Embryonic facial prominence (tissue), 1 donor: ENCODE results near the gene CCDC30.

ENCODE experiments used
- DNase-seq: peaks from one replicate; pipeline ENCODE4 v3.0.0-alpha.2; 2016; ENCODE audit errors: extremely low spot score

CCDC30 gene

DNA sequence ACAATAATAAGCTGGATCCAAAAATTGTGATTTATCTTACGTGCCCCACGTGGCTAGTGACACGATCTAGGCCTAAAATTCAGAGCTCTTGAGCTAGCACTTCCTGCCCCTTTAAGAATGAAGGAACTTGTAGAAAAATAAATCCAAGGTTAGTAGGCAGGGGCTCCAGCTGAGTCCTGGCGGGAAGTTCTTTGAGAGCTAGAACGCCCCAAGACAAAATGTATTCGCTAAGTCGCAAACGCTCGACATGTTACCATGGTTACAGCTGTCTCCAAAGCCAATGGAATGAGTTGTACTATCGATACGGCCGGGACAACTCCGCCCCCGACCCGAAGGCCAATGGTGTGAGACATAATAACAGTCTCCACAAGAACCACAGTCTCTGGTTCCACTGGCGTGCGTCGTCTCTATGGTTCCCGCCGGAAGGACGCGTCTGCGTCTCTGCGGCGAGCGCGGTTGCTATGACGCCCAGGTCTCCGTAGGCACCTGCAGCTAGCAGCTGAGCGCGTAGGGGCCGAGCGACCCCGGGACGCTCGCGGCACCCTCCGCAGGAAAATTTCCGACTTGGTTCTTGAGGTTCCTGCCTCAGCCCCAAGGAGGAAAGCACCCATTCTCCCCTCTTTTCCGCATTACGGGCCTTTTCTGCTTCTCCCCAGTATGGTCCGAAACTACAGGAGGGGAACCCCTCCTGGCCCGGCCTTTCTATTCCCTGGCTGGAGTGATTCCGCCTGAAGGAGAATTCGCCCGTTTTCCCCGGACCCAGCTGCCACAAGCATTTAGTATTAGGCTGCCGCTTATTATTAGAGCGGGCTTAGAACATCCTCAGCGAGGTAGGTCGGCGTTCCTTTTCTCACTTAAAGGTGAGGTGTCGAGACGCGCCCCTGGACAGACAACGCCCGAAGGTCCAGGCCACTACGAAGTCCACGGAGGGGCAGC is at the start of gene CCDC30:
Gene CCDC30, plus strand, starts transcription at position 459 of the 936 bp plus-strand sequence. CDS start 17,266 bp downstream, outside the sequence.
- peak; percentile 96 for DNase-seq

DNA sequence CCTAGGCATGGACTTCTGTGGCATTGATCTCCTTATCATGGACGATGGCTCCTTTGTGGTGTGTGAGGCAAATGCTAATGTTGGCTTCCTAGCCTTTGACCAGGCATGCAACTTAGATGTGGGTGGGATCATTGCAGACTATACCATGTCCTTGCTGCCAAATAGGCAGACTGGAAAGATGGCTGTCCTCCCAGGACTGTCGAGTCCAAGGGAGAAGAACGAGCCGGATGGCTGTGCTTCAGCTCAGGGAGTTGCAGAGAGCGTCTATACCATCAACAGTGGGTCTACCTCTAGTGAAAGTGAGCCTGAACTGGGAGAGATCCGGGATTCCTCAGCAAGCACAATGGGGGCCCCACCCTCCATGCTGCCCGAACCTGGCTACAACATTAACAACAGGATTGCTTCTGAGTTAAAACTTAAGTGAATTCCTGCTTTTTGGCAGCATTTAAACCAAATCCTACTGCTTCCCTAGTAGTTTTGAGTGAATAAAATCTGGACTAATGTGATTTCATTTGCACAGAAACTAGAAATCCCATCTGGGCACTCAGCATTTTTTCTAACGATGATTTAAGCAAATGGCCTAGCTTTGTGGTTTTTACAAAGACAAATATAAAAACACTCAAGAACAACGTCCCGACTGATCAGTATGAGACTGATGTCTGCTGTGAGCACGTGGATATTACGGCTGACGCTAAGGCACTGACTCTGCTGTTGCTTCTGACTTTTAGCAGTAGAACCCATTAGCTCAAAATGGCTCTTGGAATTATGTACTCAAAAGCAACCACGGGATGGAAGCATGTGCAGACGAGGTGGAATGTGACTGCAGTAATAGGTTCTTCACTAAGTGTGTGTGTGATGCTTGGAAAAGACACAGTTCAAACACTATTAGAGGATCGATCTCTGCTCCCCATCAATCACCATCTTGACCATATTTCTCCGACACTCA is 48.3 kb upstream of the CCDC30 start:
- DNase-seq: no peak

DNA sequence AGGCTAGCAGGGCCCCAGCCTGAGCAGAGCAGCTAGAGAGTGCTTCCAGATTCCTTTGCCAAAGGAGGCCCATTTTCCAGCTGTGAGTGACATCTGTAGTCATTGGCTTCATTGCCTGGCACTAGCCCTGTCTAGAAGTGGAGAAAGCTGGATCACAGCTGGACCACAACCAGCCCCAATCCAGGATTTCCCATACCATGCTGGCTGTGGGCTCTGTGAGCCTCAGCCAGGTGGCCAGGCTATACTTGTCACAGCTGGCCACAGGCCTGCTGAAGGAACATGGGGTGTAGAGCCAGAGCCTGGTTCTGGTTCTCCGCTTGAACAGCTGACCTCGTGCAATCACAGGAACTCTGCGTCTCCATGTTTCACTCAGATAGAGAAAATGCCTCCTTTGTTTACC is 45.9 kb upstream of the CCDC30 start:
- DNase-seq: no peak

DNA sequence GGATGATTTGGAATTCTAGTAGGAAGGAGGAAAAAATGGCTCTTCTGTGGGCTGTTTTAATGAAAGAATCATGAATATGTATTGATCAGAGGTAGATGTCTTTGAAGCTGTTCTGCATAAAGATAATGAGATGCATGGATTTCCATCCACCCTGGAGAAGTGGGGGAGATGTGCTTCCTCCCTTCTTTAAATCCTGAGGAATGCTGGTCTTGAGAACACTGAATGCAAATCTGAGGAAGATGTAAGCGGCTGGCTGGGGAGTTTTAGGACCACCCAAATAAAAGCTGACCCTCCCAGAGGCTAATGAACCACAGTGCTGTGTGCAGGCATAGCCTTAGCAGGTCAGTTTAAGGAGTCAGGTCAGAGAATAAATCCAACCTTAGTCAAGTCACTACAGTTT is 44.6 kb upstream of the CCDC30 start:
- no peak for DNase-seq

DNA sequence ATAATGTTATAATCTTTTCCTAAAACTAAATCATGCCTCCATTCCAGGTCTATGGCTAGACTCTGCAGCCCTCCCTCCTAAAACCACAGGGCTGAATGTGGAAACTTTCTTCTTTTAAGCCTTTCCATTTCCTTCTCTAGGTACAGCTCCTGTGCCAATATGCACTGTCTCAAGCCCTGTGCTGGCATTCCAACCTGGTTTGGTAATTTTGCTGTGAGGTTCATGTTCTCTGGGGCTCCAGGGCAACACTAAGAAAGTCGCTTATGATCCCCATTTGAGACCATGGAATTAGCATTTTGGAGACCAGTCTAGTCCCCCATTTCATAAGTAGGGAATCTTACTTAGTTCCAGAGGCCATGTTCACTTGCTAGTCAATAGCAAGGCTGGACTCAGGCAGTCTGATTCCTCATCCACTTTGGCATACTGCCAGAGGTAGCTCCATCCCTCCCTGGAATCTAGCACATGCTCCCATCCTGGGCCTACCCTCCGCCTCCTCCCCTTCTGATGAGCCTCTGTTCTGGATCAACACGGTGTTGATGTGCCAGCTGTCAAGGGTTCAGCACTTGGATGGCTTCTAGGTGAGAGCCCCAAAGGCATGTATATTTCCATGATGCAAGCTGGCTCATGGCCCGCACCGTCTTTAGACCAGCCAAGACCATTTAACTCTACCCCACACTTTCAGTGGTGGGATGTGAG is 43.8 kb upstream of the CCDC30 start:
- peak; percentile 37 for DNase-seq

DNA sequence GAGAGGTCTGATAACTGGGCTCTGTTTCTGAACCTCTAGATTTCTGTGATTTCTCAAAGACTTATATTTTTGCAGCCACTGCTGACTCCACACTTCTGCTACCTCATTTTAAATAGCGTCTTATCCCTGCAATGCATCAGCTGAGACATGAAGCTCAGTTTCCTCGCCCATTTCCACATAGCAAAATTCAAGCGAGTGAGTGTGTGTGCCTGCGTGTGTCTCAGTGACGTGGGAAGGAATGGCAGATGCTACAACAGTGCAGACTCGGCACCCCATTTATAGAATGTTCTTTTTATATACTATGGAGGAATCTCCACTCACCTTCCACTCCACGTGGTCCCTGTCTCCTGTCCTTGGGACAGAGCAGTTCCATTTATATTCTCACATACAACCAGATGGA is 43.0 kb upstream of the CCDC30 start:
- no peak for DNase-seq

DNA sequence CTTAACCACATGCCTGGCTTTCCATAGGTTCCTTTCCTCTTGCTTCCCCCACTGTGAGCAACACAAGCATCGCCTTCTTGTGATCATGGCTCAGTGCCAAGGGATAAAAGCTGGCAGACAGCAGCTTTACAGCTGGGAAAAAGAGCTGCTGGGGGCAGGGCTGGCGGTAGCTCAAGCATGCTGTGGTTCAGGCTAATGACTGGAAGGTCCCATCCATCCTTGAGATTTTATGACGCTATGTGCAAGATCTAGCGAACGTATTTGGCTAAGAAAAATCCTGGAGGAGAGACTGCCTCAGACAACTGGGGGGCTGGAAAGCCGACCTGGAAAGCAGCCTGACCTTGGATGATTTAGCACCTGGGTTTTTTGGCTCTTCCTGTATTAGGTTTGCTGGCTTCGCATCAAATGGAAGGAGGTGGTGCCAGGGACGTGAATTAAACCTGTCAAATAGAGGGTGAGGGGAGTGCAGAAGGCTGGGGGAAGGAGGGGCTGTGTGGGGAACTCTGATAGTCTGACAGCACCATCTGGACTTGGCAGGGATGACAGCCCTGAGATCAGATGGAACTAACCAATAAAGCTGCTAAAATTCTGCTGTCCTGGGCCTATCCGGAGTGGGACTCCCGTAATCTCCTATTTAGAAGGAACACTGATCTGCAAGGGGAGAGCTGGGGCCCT is 42.0 kb upstream of the CCDC30 start:
- peak; percentile 45 for DNase-seq

DNA sequence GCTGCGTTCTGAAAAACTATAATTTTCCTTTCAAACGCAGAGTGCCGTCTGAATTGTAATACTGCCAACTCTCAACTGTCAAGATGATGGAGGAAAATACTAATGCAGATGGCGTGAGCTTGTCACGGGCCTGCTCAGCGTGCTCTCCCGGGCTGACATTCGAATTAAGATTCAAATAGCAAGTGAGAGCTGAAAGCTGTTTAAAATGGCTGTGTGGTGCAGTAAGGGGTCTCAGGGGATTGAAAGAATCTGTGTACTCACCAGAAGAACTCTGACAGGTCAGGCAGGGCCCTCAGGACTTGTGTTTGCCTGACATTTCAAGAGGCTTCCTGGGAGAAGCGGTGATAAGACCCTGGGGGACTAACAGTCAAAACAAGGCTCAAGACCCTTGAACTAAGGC is 40.3 kb upstream of the CCDC30 start:
- no peak for DNase-seq

DNA sequence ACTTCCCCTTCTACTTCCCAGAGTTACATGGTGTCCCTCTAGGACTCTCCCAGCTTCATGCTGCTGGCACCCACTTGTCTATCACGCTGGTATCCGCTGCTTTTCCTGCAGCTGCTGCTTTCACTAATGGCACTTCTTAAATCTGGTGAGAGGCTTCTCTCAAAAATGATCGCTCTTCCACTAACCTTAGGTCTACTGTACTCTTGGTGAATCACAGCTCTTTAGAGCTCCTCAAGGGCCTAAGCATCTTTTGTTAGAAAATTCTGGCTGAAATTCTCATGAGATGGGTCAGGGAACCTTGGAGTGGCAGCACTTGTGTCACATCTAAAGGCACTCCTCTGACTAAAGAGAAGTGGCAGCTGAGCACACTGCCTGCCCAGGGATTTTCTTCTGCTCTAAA is 39.4 kb upstream of the CCDC30 start:
- no peak for DNase-seq

DNA sequence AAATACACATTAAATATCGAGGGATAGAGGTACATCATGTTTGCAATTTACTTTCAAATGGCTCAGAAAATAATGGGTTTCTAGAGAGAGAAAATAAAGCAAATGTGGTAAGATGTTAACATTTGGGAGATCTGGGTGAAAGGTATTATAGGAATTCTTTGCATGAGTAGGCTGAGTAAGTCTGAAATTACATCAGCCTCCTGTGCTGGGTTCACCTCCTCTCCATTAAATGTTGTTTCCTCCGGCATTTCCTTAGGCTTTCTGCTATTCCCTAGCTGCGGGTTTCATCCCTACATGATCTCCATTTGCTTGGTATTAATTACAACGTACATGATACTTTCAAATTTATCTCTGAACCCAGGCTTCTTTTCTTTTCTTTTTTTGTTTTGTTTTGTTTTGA is 38.9 kb upstream of the CCDC30 start:
- no peak for DNase-seq

DNA sequence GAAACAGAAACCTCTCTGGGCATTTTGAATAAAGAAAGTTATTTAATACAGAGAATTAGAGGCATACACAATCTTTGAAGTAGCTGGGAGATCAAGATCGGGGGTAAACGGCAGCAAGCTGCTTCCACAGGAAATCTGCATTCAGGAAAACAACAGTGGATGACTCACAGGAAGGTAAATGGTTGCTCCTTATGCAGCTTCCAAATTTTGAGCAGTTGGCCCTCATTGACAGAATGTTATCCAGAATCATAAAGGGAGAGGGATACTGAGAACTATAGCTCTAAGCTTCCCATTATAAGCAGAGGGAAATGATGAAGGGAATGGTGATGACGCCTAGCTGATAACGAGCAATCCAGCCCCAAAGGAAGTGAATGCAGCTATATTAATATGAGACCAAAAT is 35.8 kb upstream of the CCDC30 start:
- DNase-seq: no peak

DNA sequence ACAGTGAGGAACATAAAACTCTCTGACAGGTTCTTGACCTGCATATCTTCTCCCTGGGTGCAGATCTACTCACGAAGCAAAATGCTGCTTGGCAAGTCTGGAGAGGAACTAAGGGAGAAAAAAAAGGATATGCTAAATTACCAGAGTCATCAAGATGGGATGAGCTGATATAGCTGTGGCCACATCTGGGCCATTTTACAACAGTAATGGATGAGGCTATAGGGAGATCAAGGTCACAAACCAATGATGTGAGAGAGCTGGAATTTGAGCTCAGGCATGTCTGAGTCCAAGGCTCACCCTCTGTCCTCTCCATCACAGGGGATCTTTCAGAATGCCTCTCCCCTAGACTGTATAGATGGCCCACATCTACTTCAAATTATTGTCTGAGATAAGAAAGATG is 33.5 kb upstream of the CCDC30 start:
- DNase-seq: no peak

DNA sequence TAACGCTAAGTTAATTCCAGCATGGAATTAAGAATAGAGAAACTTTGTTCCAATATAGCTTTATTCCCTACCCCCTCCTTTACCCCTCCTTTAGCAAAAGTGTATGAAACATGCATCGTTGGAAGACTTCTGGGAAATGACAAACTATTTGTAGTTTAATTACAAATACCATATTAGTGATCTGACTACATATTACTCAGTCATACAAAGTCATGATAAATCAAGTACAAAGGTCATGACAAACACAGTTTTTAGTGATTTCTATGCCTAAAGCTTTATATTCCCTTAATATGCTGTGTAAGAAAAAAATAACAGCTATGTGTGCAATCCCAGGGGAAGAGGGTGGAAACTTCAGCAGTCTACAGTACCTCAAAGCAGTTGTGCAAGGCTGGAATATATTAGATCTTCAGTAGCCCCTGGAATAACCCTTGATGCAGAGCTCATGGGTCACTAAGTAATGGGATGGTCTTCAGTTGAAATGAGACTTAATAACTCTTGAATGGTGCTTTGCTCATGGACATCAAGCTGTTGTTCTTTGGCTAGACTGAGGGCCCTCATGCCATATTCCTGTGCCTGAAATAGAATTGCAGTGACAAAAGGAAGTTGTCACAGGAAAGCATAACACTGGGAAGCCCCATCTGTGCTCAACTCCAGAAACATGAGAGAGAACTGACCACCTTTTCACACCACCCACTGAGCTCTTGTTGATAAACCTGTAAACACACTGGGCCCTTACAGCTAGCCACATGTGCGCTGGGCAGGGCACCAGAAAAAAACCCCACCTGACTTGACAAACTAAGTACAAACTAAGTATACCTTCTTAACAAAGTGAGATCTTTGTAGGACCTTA is 32.6 kb upstream of the CCDC30 start:
- DNase-seq: no peak

DNA sequence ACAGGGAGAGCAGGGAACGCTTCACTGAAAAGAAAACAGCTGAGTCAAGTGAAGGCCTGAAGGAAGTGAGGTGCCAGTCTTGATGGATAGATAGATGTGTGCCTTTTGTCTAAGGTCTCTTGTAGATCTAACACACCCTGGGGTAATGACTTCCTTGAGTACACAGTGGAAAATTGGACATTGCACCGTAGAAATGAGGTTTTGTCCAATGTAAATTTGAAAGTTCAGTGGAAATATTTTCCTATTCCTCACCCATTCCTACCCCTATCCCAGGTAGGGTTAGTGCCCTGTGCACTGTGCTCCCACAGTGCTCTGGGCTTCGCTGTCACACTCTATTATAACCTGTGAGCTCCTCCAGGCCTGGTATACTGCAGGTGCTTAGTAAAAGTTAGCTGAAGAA is 31.6 kb upstream of the CCDC30 start:
- no peak for DNase-seq

DNA sequence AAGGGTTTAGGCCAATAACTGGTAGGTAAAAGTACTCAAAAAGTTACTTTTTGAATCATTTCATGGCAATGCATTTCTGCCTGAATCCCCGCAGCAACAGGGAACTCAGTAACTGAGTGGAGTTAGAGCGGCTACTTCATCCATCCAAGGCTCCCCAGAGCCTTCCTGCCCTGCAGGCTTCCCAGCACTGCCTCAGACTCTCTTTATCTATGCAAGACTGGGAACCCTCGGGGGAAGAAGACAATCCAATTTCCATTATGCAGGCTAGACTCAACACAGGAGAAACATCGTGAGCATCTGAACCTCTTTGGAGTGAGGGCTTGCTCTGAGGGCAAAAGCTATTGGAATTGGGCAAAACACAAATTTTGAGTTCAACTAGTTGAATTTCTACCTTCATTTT is 30.4 kb upstream of the CCDC30 start:
- no peak for DNase-seq

DNA sequence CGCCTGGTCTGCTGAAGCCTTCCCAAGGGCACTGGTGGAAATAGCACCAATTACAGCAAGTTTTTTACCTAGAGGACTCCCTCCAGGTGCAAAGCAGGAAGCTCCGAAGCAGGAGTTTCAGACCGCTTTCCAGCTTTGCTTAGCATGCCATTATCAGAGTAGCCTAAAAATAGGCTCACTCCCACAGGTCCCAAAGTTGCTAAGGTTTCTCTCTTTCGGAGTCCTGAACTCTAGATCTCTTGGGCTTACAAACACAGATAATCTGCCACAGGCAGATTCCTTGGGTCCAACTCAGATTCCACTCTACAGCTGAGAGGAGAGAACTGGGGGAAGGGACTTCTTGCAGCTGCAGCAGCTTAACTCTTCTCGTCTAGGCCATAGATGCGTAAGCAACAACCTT is 29.7 kb upstream of the CCDC30 start:
- no peak for DNase-seq

DNA sequence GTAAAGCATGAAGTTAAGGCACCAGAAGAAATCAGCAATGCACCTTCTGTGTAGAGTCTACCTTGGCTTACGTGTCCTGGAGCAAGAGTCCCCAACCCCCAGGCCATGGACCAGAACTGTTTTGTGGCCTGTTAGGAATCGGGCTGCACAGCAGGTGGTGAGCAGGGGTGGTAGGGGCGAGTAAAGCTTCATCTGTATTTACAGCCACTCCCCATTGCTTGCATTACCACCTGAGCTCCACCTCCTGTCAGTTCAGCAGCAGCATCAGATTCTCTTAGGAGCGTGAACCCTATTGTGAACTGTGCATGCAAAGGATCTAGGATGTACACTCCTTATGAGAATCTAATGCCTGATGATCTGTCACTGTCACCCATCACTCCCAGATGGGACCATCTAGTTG is 28.7 kb upstream of the CCDC30 start:
- DNase-seq: no peak

DNA sequence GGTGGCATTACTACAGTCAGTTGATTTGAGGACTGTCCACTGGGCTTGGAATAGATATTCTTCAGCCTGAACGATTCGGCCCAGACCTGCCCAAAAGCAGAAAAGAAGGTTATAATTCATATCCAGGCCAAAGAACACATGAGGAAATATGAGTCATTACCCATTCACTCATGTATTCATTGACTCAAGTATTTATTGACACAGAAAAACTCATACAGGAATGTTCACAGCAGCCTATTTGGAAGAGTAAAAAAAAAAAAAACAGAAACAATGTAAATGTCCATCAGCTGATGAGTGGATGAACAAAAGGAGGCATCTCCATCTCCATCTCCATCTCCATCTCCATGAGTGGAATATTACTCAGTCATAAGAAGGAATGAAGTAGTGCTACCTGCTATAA is 23.1 kb upstream of the CCDC30 start:
- DNase-seq: no peak

DNA sequence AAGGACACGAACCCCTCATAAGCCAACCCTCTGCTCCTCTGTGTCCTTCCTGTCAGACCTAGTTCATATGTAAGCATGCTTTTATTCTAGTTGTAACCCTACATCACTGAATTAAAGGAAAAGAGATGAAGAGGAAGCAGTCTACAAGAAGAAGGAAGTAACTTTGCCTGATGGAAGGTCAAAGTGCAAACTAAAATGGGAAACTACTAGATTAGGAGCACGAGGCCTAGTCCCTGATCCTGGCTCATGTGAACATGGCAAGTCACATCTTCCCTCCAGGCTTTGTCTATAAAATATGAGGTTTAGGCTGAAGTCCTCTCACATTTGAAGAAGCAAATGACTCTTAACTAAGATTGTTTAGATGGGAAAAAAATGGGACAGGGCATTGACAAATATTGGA is 20.4 kb upstream of the CCDC30 start:
- no peak for DNase-seq

DNA sequence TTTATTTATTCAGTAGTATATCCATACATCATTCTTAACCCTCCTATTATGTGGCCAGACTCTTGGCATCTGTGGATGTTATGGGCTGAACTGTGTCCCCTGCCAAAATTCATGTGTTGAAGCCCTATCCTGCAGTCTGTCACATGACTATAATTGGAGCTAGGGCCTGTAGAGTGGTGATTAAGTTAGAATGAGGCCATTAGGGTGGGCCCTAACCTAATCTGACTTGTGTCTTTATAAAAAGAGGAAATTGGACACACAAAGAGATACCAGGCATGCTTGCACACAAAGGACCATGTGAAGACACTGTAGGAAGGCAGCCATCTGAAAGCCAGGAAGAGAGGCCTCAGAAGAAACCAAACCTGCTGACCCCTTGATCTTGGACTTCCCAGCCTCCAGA is 13.8 kb upstream of the CCDC30 start:
- DNase-seq: no peak

DNA sequence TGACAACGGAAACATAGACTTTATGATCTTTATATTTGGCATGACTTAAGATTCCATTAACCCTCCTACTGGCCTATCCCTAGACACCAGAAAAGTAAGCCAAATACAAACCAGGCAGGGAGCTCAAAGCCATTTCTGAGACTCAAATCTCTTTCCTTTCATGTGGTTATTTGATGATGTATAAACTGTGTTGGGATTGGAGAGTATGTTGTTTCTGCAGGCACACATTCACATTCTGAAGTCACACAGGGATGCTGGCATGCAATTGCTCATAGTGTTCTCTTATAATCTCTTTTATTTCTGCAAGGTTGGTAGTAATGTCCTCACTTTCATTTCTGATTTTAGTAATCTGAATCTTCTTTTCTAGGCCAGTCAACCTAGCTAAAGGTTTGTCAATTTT is 13.0 kb upstream of the CCDC30 start:
- no peak for DNase-seq
